ENCODE measurements around the gene RIOK1.

The RIOK1 gene

GRCh38 chr6:7434672-7435071, 45.1 kb downstream of the RIOK1 start:
- POLR2A ChIA-PET: no interaction called here
- CTCF ChIA-PET: no interaction called here
- TF ChIP-seq CTCF (IDR thresholded peaks at IDR 0.05; ENCODE audit: control extremely low read depth, extremely low read depth, low read depth, missing control alignments): no peak
- DNase-seq (ENCODE audit: extremely low spot score): no peak

GRCh38 chr6:7438011-7438410, 48.4 kb downstream of the RIOK1 start:
- DNase-seq (ENCODE audit: extremely low spot score): no peak
- CTCF ChIA-PET: interaction anchor here (0.8 kb wide), 1 partner anchor 18 kb away, joined by 3 read pairs; no protein-coding TSS in a partner anchor
- POLR2A ChIA-PET: no interaction called here
- no peak for TF ChIP-seq CTCF (IDR thresholded peaks at IDR 0.05; ENCODE audit: control extremely low read depth, extremely low read depth, low read depth, missing control alignments)

DNA sequence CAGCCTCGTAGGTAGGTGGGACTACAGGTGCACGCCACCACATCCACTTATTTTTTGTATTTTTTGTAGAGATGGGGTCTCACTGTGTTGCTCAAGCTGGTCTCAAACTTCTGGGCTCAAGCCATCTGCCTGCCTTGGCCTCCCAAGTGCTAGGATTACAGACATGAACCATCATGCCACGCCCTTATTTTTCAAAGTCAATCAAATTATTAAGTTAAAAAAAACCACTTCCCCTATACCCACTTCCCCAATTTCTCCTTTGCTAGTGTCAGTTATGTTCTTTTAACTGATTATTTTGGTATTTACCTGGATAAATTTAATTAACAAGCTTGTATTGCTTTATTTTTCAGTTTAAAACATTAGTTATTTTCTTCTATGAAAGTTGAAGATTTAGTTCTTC, 49.6 kb downstream of the RIOK1 start:
- DNase-seq (ENCODE audit: extremely low spot score): no peak
- no peak for TF ChIP-seq CTCF (IDR thresholded peaks at IDR 0.05; ENCODE audit: control extremely low read depth, extremely low read depth, low read depth, missing control alignments)
- CTCF ChIA-PET: no interaction called here
- POLR2A ChIA-PET: no interaction called here

DNA sequence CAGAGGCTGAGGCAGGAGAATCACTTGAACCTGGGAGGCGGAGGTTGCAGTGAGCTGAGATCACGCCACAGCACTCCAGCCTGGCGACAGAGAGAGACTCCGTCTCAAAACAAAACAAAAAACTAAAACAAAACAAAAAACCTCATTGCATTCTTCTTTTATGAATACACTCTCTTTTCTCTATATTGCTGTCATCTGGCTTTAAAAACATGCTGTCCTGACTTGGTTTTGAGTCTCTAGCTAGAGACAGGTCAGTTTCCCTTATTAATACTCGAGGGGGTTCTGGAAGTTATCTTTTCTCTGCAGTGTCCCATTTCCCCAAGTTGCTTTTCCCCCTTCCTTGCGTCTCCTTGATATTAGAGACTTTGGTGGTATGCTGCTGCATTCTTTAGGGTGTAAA, 50.9 kb downstream of the RIOK1 start:
- TF ChIP-seq CTCF (IDR thresholded peaks at IDR 0.05; ENCODE audit: control extremely low read depth, extremely low read depth, low read depth, missing control alignments): no peak

DNA sequence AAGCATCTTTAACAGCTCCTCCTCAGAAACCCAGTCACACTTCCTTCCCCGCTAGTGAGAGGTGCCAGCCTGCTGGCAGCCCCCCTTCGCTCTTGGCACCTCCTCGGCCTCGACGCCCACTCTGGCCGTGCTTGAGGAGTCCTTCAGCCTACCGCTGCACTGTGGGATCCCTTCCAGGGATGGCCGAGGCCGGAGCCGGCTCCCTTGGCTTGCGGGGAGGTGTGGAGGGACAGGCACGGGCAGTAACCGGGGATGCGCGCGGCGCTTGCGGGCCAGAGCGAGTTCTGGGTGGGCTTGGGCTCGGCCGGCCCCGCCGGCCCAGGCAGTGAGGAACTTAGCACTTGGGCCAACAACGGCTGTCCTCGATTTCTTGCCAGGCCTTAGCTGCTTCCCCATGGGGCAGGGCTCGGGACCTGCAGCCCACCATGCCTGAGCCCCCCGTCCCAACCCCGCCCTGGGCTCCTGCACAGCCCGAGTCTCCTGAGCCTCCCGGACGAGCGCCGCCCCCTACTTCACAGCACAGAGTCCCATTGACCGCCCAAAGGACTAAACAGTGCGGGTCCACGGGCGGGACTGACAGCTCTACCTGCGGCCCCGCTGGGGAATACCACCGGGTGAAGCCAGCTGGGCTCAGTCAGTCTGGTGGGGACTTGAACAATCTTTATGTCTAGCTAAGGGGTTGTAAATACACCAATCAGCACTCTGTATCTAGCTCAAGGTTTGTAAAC, 51.6 kb downstream of the RIOK1 start:
- ChIA-PET POLR2A (no interaction called here), CTCF (interaction anchor here (1.4 kb wide), 1 partner anchor 16 kb away, joined by 4 read pairs; no protein-coding TSS in a partner anchor)
- no peak for DNase-seq (ENCODE audit: extremely low spot score)
- no peak for TF ChIP-seq CTCF (IDR thresholded peaks at IDR 0.05; ENCODE audit: control extremely low read depth, extremely low read depth, low read depth, missing control alignments)

More for the DNA sequence above, 50.9 kb downstream of the RIOK1 start:
- ChIA-PET POLR2A (no interaction called here), CTCF (no interaction called here)
- no peak for DNase-seq (ENCODE audit: extremely low spot score)

- CTCF ChIA-PET: interaction anchor here (1.4 kb wide), 1 partner anchor 17 kb away, joined by 4 read pairs; no protein-coding TSS in a partner anchor
Measured at GRCh38 chr6:7442467-7442866, 52.9 kb downstream of the RIOK1 start.

More at GRCh38 chr6:7442467-7442866, 52.9 kb downstream of the RIOK1 start:
- DNase-seq (ENCODE audit: extremely low spot score): no peak
- no peak for TF ChIP-seq CTCF (IDR thresholded peaks at IDR 0.05; ENCODE audit: control extremely low read depth, extremely low read depth, low read depth, missing control alignments)
- POLR2A ChIA-PET: no interaction called here
